ENCODE data around the gene GRK2. TPM values are rescaled to one million over a fixed set of nuclear protein-coding genes. Genes with fewer than 3 reads are reported as not detected.

Gene GRK2
- total RNA-seq, 2 donors from 2014 or later = 51.6 to 52.6 TPM

DNA sequence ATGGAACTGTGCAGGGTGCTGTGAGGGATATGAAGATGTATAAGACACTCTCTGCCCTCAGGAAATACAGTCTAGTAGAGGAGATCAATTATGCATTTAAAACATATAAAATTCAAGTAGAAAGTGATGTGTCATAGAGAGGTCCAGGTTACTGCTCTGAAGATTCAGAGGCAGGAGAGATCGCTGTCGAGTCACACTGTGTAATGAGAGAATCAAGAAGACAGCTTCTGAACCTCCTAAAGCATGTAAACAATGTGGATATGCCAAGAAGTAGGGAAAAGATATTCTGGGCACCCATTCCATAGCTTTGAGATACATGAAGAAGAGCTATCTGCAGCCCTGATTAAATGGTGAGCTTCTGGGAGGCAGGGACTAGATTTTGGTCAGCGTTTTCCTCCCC, 53.7 kb downstream of the GRK2 start:
- ATAC-seq (no peak), DNase-seq (no peak)
- intact Hi-C loops (cut with DNase I) = no loop called here

DNA sequence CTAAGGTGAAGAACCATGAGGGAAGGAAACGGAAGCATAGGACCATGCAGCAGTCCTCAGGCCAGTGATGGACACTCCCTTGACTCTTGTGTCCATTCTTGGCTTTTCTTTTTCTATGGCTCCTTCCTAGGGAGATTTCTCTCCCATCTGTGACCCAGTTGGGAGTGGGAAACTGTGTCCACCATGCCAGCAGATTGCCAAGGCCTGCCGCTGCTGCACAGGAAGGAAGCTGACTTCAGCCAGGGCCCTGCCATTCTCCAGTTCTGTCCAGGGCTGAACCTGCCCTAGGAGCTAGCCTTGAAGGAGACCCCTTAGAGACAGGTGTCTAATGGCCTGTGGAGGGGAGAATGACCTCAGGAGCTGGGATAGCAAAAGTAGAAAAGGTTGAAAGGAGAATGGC, 54.4 kb downstream of the GRK2 start:
- intact Hi-C loops (cut with DNase I) = no loop called here
- ATAC-seq = no peak
- no peak for DNase-seq

DNA sequence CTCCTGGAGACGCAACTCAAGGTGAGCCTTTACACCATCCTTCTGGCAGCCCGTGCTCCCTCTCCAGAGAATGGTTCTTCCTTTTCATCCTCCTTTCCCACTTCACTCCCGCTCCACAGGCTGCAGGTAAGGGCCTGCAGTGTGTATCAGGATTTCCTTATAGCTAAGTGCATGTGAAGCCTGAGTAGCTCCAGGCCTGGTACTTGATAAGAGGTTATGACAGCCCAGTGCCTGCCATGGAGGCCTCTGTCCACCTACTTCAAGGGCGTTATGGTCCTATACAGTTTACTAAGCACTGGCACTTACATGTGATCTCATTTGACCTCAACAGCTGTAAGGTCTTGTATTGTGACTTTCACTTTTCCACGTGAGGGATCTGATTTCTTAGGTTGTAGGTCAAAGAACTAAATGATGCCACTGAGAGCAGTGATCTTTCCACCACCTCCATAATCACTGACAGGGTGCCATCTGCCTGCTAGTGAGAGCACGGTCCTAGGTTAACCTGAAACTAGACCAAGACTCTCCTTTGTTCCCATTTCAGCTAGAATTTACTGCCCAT, 55.1 kb downstream of the GRK2 start:
- intact Hi-C loops (cut with DNase I) = no loop called here
- no peak for DNase-seq
- no peak for ATAC-seq

DNA sequence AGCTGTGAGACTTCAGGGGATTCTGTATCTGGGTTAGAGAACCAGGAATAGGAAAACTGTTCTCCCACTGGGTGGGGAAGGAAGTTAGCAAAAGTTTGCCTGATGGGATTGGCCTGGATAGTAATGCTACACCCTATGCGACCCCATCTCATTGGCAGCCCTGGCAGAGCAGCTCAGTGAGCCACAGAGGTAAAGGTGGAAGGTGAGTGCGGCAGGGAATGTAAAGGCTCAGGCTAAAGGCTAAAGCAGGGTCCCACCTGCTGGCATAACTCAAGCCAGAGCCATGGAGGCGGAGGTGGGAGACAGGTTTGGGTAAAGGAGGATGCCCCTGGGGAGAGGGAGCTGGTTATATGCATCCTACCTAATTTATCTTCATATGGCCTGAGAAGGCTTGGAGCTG, 55.8 kb downstream of the GRK2 start:
- intact Hi-C loops (cut with DNase I) = no loop called here
- no peak for ATAC-seq
- no peak for DNase-seq

GRCh38 chr11:67323526-67323925, 57.3 kb downstream of the GRK2 start:
- intact Hi-C loops (cut with DNase I) = no loop called here
- ATAC-seq = no peak
- no peak for DNase-seq

DNA sequence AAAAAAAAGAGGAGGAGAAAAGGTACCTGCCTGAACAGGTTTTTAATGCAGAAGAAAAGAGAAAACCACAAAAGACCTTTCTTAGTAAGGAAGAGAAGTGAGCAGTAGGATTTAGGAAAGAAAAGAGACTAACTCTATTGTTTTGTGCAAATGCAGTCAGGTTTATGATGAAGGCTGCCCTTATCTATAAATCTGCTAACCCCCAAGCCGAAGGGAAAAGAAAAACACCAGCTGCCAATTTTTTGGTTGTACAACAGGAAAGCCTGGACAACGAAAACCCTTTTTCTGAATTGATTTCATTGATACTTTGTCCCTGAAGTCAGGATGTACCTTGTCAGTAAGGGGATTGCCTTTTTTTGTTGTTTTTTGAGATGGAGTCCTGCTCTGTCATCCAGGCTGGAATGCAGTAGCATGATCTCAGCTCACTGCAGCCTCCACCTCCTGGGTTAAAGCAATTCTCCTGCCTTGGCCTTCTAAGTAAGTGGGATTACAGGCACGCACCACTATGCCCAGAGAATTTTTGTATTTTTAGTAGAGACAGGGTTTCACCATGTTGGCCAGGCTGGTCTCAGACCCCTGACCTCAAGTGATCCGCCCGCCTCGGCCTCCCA, 65.9 kb downstream of the GRK2 start:
- intact Hi-C loops (cut with DNase I) = no loop called here
- DNase-seq (no peak), ATAC-seq (no peak)

Other genes with a start within 250 kb of the GRK2 start
- gene SYT12, start 243.3 kb upstream of the GRK2 start, total RNA-seq = 1 to 10 TPM in 1 of 2 donors, under 1 TPM in 1; 0.18 to 1.8 TPM
- gene RHOD, start 209.6 kb upstream of the GRK2 start, total RNA-seq = 10 to 100 TPM; 33.6 to 42.8 TPM
- gene KDM2A, start 147.2 kb upstream of the GRK2 start, total RNA-seq = 10 to 100 TPM; 38.2 to 46.7 TPM
- 10 to 100 TPM; 22.1 to 22.6 TPM for gene ANKRD13D, start 22.8 kb downstream of the GRK2 start, total RNA-seq
- 10 to 100 TPM; 18.1 to 22.2 TPM for gene SSH3, start 37.1 kb downstream of the GRK2 start, total RNA-seq
- 10 to 100 TPM; 54.5 to 59.3 TPM for gene POLD4, start 87.1 kb downstream of the GRK2 start, total RNA-seq
- 1 to 10 TPM; 1.1 to 4.6 TPM for gene CLCF1, start 107.1 kb downstream of the GRK2 start, total RNA-seq
- 1 to 10 TPM; 6.2 to 9.0 TPM for gene RAD9A, start 125.5 kb downstream of the GRK2 start, total RNA-seq
- 10 to 100 TPM; 86.7 to 94.1 TPM for gene PPP1CA, start 135.4 kb downstream of the GRK2 start, total RNA-seq
- 1 to 10 TPM; 2.4 to 2.8 TPM for gene TBC1D10C, start 137.6 kb downstream of the GRK2 start, total RNA-seq
- 10 to 100 TPM in 1 of 2 donors, 1 to 10 TPM in 1; 6.6 to 11.9 TPM for gene CARNS1, start 149.2 kb downstream of the GRK2 start, total RNA-seq
- gene RPS6KB2, start 162.0 kb downstream of the GRK2 start, total RNA-seq = 10 to 100 TPM; 25.5 to 31.0 TPM
- 1 to 10 TPM; 1.8 to 4.7 TPM for gene PTPRCAP, start 171.2 kb downstream of the GRK2 start, total RNA-seq
- 10 to 100 TPM; 35.4 to 40.7 TPM for gene CORO1B, start 177.0 kb downstream of the GRK2 start, total RNA-seq
- gene GPR152, start 186.3 kb downstream of the GRK2 start, total RNA-seq = not detected
- 1 to 10 TPM; 1.2 to 1.3 TPM for gene CABP4, start 188.9 kb downstream of the GRK2 start, total RNA-seq
- 10 to 100 TPM; 50.5 to 58.1 TPM for gene TMEM134, start 202.8 kb downstream of the GRK2 start, total RNA-seq
- gene AIP, start 216.6 kb downstream of the GRK2 start, total RNA-seq = 10 to 100 TPM; 50.5 to 51.2 TPM
- 10 to 100 TPM; 27.7 to 34.7 TPM for gene PITPNM1, start 238.9 kb downstream of the GRK2 start, total RNA-seq
- 10 to 100 TPM; 44.8 to 60.9 TPM for gene CDK2AP2, start 241.7 kb downstream of the GRK2 start, total RNA-seq

Data from left cardiac atrium (tissue), 4 donors.